Activated naive CD4-positive, alpha-beta T cell treated with anti-CD3 and anti-CD28 coated beads, Interleukin-2, amount 10 ng/mL, durations not matched to agents 7 days and 5 days (primary cell): ENCODE data around the gene SSBP3.
A peak's percentile ranks its signal among the peaks of the same experiment; 100 is the strongest.

Experiments
- CTCF ChIA-PET: fragments of 350-600 bp; sonication (Branson Sonifier 250); formaldehyde crosslinking; loops from one replicate; lab custom pipeline; 2021; ENCODE audit warnings: antibody characterized with exemption; lab: Charles Lee
- DNase-seq: peaks from one replicate; pipeline ENCODE4 v3.0.0-alpha.2; 2020
- H3K27ac Mint-ChIP-seq: one replicate; pipeline ENCODE4 v1.8.0; 2021; ENCODE audit warnings: mild to moderate bottlenecking, moderate library complexity, mixed read lengths
- H3K27me3 Mint-ChIP-seq: one replicate; pipeline ENCODE4 v1.8.0; 2021; ENCODE audit warnings: mild to moderate bottlenecking, mixed read lengths
- H3K36me3 Mint-ChIP-seq: one replicate; pipeline ENCODE4 v1.8.0; 2021; ENCODE audit warnings: mixed read lengths
- H3K4me1 Mint-ChIP-seq: one replicate; pipeline ENCODE4 v1.8.0; 2021; ENCODE audit warnings: mixed read lengths
- H3K4me3 Mint-ChIP-seq: one replicate; pipeline ENCODE4 v1.8.0; 2021; ENCODE audit warnings: mild to moderate bottlenecking, moderate library complexity, mixed read lengths
- H3K9me3 Mint-ChIP-seq: one replicate; pipeline ENCODE4 v1.8.0; 2021; ENCODE audit warnings: mixed read lengths

SSBP3 gene

DNA sequence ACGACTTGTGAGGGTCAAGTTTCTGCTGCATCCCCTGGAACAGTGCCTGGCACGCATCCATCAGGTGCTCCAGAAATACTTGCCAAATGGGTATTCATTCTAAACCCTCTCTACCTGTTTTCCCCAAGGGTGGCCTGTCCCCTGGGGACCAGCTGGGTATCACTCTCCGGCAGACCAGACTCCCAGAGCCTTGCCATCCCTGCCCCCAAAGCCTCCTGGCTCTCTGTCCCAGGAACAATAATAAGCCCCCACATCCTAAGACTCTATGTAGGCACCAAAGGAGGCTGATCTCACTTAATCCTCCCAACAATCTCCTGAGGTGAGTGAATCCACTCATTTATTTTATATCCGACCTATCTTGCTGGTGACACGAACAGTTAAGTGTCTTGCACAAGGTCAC, 109.5 kb downstream of the SSBP3 start:
- H3K27ac Mint-ChIP-seq, result no peak overlapping the region
- H3K4me3 Mint-ChIP-seq, result no peak overlapping the region
- H3K27me3 Mint-ChIP-seq, result no peaks in the 10 kb centered on the region
- no peak for DNase-seq
- CTCF ChIA-PET, result no interaction called here
- no peaks in the 10 kb centered on the region for H3K9me3 Mint-ChIP-seq
- H3K36me3 Mint-ChIP-seq, result peaks cover 4% of the 10 kb centered on the region
- peaks cover 51% of the 10 kb centered on the region for H3K4me1 Mint-ChIP-seq

DNA sequence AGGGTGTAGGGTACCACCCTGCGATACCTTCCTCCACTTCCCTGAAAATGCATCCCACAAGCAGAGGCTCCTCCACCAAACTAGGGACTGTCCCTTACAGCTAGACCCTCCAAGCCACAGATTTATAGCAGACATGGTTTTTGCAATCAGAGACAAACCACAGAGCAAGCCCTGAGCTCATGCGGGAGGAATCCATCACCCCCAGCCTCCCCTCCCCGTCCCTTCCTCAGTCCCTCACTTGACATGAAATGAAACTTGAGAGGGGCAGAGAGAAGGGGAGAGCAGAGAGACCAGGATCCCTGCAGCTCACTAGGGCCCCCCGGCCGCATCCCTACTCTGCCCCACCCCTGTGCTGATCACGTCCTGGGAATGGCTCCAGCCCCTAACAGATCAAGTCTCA, 111.3 kb downstream of the SSBP3 start:
- H3K4me1 Mint-ChIP-seq, result peaks cover 63% of the 10 kb centered on the region
- peak overlapping the region; percentile 29 for H3K27ac Mint-ChIP-seq
- H3K36me3 Mint-ChIP-seq, result peaks cover 4% of the 10 kb centered on the region
- no peak overlapping the region for H3K4me3 Mint-ChIP-seq
- H3K9me3 Mint-ChIP-seq, result no peaks in the 10 kb centered on the region
- CTCF ChIA-PET, result no interaction called here
- no peak for DNase-seq
- no peaks in the 10 kb centered on the region for H3K27me3 Mint-ChIP-seq

DNA sequence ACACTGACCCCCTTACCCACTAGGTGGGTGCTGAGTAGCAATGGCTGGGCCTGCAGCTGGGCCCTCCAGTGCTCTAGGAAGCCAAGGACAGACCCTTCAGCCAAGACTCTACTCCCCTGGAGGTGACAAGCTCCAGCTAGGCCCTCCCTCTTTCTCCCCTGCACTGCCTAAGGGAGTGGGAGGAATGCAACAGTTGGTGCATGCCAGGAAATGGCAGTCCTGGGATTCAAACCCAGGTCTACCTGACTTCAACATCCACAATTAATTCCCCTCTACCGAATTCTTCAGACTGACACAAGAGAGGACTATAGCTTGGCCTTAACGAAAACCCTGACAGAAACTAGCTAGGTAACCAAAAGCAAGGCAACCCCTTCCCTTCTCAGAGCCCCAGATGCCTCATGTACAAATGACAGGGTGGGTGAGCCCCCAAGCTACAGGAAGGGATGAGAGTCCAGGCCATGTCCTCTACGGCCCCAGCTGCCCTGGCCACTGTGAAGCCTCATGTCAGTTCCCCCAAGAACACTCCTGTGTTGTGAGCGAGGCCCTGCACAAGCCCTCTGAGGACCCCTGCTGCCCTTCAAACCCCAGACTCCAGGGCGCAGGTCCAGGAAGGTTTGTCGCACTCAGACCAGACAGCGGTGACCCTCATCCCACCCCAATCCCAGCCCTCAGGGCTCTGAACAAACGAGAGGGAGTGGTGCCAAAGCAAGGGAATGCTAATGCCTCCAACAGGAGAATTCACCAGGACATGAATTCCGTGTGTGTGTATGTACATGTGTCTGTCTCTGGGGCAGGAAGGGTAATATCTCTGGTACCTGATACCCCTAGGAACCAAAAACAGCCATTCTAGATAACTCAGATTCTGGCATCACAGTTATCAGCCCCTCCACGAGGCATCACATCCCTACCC, 113.9 kb downstream of the SSBP3 start:
- Mint-ChIP-seq H3K27me3 (no peaks in the 10 kb centered on the region), H3K4me1 (peaks cover 66% of the 10 kb centered on the region), H3K27ac (no peak overlapping the region), H3K4me3 (no peak overlapping the region), H3K9me3 (no peaks in the 10 kb centered on the region), H3K36me3 (peaks cover 5% of the 10 kb centered on the region)
- DNase-seq, result no peak
- CTCF ChIA-PET, result interaction anchor here (1.4 to 1.5 kb wide), 2 partner anchors 17 to 19 kb away, joined by 4 to 5 read pairs; no protein-coding TSS in a partner anchor

DNA sequence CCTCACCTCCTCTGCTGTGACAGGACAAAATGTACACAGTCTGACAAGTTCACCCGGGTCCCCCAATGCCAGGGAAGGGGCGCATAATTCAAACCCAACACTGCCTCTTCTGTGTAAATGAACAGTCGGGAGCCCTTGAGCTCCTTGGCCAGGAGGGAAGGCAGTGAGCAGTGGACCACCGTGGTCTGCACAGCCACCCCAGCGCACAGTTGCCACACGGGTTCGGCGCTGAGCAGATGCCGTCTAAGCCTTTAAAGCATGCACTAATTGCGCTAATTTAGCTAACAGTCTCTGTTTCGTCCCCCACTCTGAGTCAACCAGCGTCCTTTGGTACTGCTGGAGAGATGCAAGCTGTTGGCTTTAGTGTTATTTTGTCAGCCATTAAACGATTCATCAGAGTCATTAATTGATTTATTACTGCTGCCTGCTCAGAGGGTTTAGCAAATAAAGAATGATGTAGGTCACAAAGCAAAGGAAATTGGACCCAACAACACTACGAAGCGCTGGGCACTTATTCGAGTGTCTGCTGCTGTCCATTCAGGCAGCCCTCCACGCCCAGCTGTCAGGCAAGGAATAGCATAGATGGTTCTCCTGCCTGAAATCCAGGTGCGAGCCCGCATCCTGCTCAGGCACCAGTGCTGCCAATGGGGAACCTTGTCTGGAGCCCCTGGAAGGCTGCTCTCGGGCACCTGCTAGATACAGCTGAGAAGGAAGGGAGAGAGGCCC, 114.8 kb downstream of the SSBP3 start:
- Mint-ChIP-seq H3K27ac (peak overlapping the region; percentile 56), H3K4me1 (peaks cover 74% of the 10 kb centered on the region), H3K9me3 (no peaks in the 10 kb centered on the region), H3K36me3 (peaks cover 9% of the 10 kb centered on the region), H3K4me3 (no peak overlapping the region), H3K27me3 (no peaks in the 10 kb centered on the region)
- no peak for DNase-seq
- CTCF ChIA-PET, result interaction anchor here (1.2 to 1.5 kb wide), 3 partner anchors 18 to 110 kb away, joined by 3 to 5 read pairs (median 4); no protein-coding TSS in a partner anchor

DNA sequence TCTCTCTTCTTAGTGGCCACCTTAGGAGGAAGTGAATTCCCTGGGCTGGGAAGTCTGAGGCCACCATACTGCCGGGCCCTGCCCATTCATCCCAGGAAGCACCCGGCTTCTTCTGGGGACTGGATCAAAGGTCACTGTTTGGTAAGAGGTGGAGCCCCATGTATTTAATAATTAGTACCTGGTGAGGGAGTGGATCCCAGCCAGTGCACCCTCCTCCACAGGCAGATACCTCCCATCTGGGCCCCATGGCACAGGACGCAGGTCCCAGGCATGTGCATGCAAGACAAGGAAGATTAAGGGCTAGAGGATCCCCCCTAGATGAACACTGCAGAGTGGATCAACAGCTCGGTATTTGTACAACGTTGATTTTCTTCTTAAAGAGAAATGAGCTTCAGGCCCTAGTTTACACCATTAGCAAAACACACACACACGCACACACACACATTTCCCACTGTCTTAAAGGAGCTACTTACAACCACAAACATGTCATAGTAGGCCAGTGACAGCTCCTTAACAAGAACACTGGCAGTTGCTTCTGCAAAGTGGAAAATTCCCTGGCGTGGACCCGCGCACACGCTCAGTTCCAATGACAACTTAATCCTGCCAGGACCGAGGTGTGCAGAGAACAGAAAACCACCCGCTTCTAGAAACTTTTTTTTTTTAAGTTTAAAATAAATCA, 115.5 kb downstream of the SSBP3 start:
- Mint-ChIP-seq H3K9me3 (no peaks in the 10 kb centered on the region), H3K36me3 (peaks cover 14% of the 10 kb centered on the region), H3K27me3 (no peaks in the 10 kb centered on the region), H3K27ac (peak overlapping the region; percentile 56), H3K4me1 (peaks cover 78% of the 10 kb centered on the region), H3K4me3 (no peak overlapping the region)
- peak; percentile 57 for DNase-seq
- CTCF ChIA-PET, result interaction anchor here (0.8 to 1.5 kb wide), 4 partner anchors 11 to 109 kb away, joined by 3 to 5 read pairs (median 4); no protein-coding TSS in a partner anchor

DNA sequence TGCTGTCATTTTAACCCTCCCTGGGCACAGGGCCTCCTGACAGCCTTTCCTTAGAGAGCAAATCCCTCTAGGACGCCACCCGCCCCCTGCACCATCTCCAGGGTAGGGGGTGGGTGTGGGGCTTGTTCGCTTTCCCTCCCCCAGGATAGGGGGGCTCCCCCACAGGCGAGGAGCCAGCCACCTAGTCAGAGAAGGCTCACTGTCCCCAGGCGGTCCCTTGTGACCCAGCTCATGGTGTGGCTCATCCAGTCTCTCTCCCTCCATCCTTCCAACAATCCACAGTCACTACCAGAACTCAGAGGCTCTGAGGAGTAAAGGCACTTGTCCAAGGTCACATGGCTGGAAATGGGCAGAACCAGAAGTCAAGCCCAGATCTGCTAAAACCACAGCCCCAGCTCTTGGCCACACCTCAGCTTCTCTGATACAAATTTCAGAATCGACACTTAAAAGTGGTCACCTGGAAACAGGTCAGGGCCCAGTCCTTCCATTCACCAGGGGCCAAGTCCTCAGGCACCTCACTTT, 116.4 kb downstream of the SSBP3 start:
- no peak for DNase-seq
- H3K4me1 Mint-ChIP-seq, result peaks cover 80% of the 10 kb centered on the region
- no peaks in the 10 kb centered on the region for H3K27me3 Mint-ChIP-seq
- H3K9me3 Mint-ChIP-seq, result no peaks in the 10 kb centered on the region
- H3K4me3 Mint-ChIP-seq, result no peak overlapping the region
- H3K27ac Mint-ChIP-seq, result peak overlapping the region; percentile 86
- peaks cover 14% of the 10 kb centered on the region for H3K36me3 Mint-ChIP-seq
- CTCF ChIA-PET, result interaction anchor here (1.2 kb wide), 1 partner anchor 108 kb away, joined by 3 read pairs; no protein-coding TSS in a partner anchor

DNA sequence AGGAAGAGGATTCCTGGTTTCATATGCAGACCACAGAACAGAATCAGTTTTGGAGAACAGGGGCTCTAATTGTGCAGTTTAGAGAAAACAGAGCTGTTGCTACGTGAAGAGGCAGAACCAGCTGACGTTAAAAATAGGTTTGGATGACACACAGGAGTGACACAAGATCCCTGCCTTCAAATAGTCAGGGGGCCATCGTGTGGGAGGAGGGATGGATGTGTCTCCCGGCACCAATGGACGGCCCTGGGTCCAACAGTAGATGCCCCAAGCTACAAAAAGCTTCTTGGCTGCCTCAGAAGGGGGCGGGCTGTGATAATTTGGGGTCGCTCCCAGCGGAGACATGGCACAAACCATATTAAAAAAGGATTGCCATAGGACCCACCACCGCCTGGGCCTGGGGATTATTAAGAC, 118.4 kb downstream of the SSBP3 start:
- Mint-ChIP-seq H3K4me1 (peaks cover 89% of the 10 kb centered on the region), H3K4me3 (no peak overlapping the region), H3K36me3 (peaks cover 15% of the 10 kb centered on the region), H3K27me3 (no peaks in the 10 kb centered on the region), H3K27ac (peak overlapping the region; percentile 95), H3K9me3 (no peaks in the 10 kb centered on the region)
- no peak for DNase-seq
- CTCF ChIA-PET, result interaction anchor here (1.0 to 2.6 kb wide), 4 partner anchors 9 to 201 kb away, joined by 3 to 8 read pairs (median 4); no protein-coding TSS in a partner anchor

DNA sequence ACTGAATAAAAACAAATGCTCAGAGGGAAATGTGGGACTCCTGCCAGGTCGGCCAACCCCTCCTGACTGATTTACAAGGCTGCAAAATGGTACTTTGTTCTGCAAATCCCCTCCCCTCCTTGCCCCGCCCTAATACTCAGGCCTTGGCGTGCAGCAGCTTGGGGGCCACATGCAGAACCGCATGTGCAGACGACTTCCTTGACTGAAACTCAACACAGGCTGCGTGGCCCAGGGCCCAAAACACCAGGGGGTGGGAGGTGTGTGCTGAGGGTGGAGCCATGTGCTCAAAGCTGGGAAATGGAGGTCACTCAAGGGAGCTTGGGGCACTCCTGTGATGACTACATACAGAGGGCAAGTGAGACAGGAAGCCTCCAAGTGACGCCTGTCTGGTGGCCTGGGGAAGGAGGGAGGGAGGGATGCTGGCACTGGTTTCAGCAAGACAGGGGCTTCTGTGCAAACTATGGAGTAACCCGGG, 119.0 kb downstream of the SSBP3 start:
- H3K4me1 Mint-ChIP-seq, result peaks cover 95% of the 10 kb centered on the region
- DNase-seq, result peak; percentile 89
- H3K36me3 Mint-ChIP-seq, result peaks cover 17% of the 10 kb centered on the region
- CTCF ChIA-PET, result interaction anchor here (1.2 to 2.6 kb wide), 4 partner anchors 8 to 202 kb away, joined by 3 to 8 read pairs (median 4); no protein-coding TSS in a partner anchor
- H3K9me3 Mint-ChIP-seq, result no peaks in the 10 kb centered on the region
- peak overlapping the region; percentile 79 for H3K4me3 Mint-ChIP-seq
- peak overlapping the region; percentile 95 for H3K27ac Mint-ChIP-seq
- no peaks in the 10 kb centered on the region for H3K27me3 Mint-ChIP-seq

DNA sequence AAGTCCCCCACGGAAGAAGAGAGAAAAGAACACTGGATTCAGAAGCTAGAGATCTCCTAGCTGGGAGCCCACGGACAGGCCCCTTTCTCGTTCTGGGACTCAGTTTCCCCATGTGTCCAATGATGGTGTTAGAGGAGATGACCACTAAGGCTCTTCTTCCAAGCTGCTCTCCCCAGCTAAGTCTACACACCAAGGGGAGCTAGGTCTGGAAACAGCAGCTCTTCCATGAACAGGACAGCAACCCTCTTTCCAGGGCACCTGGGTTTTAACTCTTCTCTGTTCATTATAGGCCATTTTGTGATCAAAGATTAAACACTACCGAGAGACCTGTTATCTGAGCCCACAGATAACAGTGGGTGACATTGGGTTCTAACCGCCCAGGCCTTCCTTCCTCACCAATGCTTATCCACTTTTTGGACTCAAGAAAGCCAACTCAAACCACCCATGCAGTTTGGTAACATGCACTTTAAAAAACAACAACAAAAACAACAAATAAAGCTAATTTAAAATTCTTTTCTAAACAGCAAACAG, 120.3 kb downstream of the SSBP3 start:
- CTCF ChIA-PET, result interaction anchor here (0.7 to 2.6 kb wide), 5 partner anchors 9 to 203 kb away, joined by 3 to 8 read pairs (median 4); no protein-coding TSS in a partner anchor
- peak overlapping the region; percentile 95 for H3K27ac Mint-ChIP-seq

DNA sequence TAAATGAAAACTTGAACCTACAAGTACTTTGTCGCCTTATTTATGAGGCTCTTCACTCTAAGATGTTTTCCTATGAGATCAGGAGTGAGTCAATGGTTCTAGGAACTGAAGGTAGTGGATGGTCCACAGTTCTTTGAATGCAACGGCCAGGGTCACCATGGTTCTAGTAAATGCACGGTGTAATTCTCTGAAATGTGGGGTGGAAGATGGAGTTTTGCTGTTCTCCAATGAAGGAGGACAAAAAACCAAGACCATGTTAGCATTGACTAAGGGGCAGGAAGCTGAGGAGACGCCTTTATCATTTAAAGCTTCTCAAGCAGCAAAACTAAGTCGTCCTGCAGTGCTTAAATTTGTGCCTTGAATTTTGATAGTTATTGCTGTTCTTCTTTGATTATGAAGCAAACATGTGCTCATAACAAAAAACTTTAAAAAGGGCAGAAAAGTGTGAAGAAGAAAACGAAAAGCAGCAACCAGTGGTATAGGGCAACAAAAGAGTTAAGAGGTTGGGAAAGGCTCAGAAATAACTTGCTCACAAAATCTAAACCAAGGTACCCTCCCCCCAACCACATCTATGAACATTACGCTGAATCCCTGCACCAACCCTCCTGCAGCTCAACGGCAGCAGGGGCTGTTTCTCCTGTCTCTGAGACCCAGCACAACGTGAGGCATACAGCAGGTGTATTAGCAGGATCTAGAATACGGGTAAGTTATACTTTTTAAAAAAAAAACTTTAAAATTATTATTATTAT, 121.2 kb downstream of the SSBP3 start:
- Mint-ChIP-seq H3K4me3 (peak overlapping the region; percentile 79), H3K27ac (peak overlapping the region; percentile 95), H3K9me3 (no peaks in the 10 kb centered on the region), H3K4me1 (peaks cover 97% of the 10 kb centered on the region), H3K36me3 (peaks cover 26% of the 10 kb centered on the region), H3K27me3 (no peaks in the 10 kb centered on the region)
- CTCF ChIA-PET, result interaction anchor here (0.7 to 1.9 kb wide), 5 partner anchors 8 to 129 kb away, joined by 3 to 6 read pairs (median 4); no protein-coding TSS in a partner anchor
- peak; percentile 78 for DNase-seq

More for the DNA sequence above, 120.3 kb downstream of the SSBP3 start:
- no peaks in the 10 kb centered on the region for H3K9me3 Mint-ChIP-seq
- peak overlapping the region; percentile 79 for H3K4me3 Mint-ChIP-seq
- no peaks in the 10 kb centered on the region for H3K27me3 Mint-ChIP-seq
- no peak for DNase-seq
- peaks cover 97% of the 10 kb centered on the region for H3K4me1 Mint-ChIP-seq
- H3K36me3 Mint-ChIP-seq, result peaks cover 17% of the 10 kb centered on the region

DNA sequence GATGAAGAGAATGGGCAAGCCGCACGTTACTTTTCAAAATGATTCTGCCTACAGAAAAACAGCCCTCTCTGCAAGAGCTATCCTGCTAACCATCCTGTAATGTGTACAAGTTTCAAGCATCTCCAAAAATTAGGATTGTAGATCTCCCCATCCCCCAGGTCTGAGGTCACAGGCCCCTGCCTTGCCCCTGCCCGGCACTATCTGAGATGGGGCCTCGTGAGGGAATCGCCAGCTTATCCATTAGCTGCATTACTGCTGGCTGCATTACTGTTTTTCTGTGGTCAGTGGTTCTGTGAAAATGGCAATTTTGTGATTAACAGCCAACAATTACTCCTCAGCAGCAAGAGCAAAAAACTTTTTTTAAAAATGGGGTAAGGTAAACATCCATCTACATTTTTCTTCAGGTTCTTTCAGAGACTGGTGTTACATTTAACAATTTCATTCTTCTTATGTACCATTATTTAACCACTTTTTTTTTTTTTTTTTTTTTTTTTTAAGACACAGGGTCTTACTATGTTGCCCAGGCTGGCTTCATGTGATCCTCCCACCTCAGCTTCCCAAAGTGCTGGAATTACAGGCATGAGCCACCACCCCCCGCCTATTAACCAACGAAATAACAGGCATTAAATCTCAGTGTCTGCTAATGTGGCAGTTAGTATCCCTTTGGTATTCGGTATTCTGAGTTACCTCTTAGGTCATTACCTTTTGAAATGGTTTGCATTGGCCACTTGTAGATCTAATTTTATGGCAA, 122.4 kb downstream of the SSBP3 start:
- Mint-ChIP-seq H3K4me1 (peaks cover 96% of the 10 kb centered on the region), H3K4me3 (peak overlapping the region; percentile 26), H3K27me3 (no peaks in the 10 kb centered on the region), H3K27ac (peak overlapping the region; percentile 95), H3K36me3 (peaks cover 30% of the 10 kb centered on the region), H3K9me3 (no peaks in the 10 kb centered on the region)
- CTCF ChIA-PET, result interaction anchor here (0.8 to 1.4 kb wide), 2 partner anchors 102 to 123 kb away, joined by 3 read pairs; no protein-coding TSS in a partner anchor
- no peak for DNase-seq
